ENCODE results near the gene BCAS3. TPM values are rescaled to one million over a fixed set of nuclear protein-coding genes. Genes with fewer than 3 reads are reported as not detected.

The BCAS3 gene
- total RNA-seq, result 13.8 and 17.2 TPM in 2 replicates

DNA sequence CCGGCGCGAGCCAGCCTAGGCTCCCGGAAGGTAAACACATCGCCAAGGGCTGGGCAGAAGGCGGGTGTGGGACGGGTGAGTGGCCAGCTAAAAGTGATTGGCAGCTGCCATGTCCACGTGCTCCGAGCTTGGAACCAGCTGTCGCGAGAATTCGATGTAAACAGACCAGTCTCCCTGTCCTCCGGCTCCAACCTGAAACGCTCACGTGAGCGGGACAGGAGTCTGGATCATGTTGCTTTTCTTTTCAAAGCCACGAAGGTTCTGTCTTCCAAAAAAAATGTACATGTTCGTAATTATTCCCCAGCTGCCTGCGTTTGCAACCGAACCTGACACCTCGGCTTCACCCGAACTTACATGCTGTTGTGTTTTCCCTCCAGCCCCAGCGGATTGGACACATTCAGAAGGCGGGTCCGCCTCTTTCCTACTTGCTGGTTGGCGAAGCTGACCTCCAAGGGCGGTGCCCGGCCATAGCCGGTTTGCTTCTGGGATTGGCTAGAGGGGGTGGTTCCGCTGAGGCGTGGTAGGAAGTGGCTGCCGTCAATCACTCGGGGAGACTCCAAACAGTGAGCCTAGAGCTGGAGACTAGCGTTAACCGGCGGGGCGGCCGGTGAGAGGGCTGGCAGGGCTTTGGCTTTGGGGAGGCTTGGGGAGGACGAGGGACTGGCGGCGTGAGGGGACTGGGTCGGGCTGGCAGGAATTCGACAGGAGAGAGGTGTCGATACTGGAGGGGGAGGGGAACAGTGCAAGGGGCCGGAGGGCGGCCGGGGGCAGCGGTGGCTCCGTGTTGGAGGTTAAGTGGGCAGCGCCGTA, at the start of gene BCAS3:
Gene BCAS3 (plus strand): TSS at position 544 of the 810 bp plus-strand sequence.

DNA sequence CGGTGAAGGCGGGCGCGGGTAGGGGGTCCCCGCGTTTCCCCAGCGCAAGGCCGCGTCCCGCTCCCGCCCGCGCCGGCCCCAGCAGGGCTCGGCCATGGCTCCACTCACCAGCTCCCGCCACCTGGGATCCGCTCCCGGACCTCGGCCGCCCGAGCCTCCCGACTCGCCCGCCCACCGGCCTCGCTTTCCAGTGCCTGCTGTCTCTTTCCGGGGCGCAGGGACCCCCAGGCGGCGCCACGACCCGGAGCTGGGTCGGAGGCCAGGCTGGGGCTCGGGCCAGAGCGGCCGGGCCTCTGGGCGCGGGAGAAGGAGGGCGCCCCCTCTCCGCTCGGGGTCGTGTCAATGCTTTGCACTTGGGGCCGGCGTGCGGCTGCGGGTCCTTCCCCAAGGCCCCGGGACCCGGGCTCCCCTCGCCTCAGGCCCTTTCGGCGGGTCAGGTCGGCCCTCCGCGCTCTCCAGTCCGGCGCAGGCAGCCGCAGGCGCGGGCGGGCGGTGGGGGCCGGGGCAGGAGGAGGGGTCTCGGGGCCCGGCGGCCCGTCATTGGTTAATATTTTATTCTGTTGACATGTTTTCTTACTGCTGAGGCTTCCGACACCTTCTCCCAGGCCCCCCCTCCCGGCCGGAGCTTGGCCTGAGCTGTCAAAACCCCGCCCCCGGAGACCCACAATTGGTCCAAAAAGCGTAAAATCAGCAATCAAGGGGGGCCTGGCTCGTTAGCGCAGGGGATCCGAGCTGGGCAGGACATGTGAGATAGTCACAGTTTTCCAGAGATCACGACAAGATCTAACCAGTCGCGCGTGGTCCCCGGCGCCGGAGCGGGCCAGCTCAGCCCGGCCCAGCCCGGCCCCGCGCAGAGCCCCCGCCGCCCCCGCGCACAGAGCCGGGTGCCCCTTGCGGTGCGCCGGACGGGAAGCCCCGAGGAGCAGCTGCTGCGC, 721.7 kb downstream of the BCAS3 start, which contains the start of gene TBX2:
Gene TBX2 (plus strand): TSS at position 713 of the 935 bp plus-strand sequence. CDS start 334 bp downstream, outside the sequence.

Other genes with a start within 250 kb of the BCAS3 start
- gene APPBP2, start 151.6 kb upstream of the BCAS3 start, total RNA-seq, result 36.4 and 41.7 TPM in 2 replicates
- gene PPM1D, start 77.7 kb upstream of the BCAS3 start, total RNA-seq, result 5.9 and 9.4 TPM in 2 replicates

All from regular cardiac myocyte (primary cell).